Stimulated activated CD8-positive, alpha-beta memory T cell treated with anti-CD3 and anti-CD28 coated beads, Interleukin-15, amount 100 ng/mL, for 48 hours (primary cell): ENCODE results near the gene TLR3.
"Not testable (repeated sequence)": the region's sequence is repeated elsewhere in the genome, so short reads cannot be mapped to it uniquely, and the experiment has no call there.

Experiments used
- DNase-seq, 2 donors: peaks; one replicate each; pipeline ENCODE4 v3.0.0-alpha.2; 2020; ENCODE audit warnings: low read depth in 2 of 2

Gene TLR3

DNA sequence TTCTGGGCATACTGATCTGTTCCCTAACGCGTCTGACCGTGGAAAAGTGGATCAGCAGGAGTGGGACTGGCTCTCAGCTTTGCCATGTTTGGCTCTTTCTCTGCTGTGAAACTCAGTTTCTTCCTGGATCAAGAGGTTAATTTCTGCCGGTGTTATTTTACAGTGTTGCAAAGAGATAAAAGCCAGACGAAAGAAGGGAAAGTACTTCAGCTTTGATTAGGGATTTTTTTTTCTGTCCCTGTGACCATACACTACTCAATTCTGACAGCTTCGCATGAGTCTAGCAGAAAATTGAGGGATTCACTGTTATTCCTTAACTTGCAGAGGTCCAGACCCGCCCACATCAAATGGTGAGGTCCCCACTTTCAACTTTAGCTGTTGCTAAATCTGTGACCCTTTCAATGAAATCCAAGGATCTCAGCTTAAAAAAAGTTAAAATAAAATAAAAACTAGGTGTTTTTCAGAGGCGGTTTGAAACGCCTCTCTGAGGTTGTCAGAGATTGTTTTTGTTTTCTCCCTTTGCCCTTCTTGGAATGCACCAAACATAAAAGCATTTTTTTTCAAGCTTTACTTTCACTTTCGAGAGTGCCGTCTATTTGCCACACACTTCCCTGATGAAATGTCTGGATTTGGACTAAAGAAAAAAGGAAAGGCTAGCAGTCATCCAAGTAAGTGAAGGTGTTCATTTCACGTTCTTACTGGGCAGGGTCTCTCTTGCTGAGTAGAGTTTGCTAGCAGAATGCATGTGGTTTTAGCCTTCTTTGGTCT, at the start of gene TLR3:
TLR3 (plus strand) TSS at position 576 of the 768 bp plus-strand sequence. CDS start 7,464 bp downstream, outside the sequence.
- DNase-seq: no peak

- DNase-seq: no peak
Measured at GRCh38 chr4:186019269-186019668, 49.7 kb upstream of the TLR3 start.

- DNase-seq: no peak
Measured at GRCh38 chr4:186020106-186020792, 48.7 kb upstream of the TLR3 start.

DNA sequence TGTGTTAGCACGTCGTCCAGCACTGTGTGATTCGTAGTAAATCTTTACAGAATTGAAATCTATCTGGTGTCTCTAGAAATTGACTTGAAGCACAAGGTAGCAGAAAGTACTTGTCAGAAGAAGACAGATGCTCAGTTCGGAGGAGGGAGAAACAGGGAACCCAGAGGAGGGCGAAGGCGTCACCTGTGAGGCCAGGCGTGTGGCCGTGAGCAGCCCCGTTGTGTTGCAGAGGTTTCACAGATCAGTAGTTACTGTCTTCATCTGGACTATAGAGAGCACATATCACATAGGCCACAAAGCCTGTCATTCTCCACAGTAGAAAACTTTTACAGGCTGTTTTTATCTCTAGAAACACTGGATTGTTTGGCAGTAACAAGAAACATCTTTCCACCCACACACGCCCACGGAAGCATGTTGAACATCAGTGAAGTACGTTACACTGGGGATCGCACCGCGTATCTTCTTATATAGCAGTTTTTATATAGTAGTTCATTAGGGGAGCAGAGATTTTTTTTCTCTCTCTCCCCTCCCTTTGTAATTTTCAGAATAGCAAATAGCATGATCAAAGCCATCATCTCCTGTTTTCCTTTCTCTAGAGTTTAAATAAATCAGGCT, 48.1 kb upstream of the TLR3 start:
- DNase-seq: no peak

- no peak for DNase-seq
Measured at GRCh38 chr4:186021461-186022167, 47.3 kb upstream of the TLR3 start.

- no peak for DNase-seq
Measured at GRCh38 chr4:186023975-186024374, 45.0 kb upstream of the TLR3 start.

DNA sequence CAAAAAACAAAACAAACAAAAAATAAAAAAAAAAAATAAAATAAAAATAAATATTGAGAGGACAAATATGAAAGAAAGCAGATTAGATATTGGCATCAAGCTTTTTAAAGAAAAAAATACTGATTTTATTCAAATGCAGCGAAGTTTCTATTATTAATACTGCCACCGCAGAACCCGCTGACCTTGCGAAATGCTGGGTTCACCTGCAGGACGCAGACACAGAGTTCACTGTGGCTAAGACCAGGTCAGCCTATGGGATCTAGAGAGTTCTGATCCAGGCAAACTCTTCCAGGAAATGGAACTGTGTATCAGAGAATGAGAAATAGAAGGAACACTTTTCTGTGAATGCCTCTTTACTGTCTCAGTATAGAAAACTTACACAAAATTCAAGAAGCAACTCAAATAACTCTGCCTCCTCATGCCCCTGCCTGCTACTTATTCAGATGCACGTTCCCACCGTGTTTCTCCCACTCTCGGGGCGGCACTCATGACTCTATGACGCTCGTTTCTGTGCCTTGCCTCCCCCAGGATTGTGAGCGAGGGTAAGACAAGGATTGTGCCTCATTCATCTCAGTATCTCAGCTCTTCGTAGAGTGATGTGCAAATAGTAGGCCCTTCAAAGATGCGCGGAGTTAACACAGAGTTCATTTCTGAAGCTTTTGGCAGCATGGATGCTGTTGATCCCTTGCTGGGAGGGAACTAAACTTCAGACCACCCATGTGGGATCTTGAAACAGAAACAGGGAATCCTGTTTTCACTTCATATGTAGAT, 44.1 kb upstream of the TLR3 start:
- no peak for DNase-seq

- DNase-seq: no peak
Measured at GRCh38 chr4:186025408-186025690, 43.6 kb upstream of the TLR3 start.

- DNase-seq: no peak
Measured at GRCh38 chr4:186027405-186027804, 41.6 kb upstream of the TLR3 start.

GRCh38 chr4:186029571-186030398, 39.2 kb upstream of the TLR3 start:
- DNase-seq: no peak

DNA sequence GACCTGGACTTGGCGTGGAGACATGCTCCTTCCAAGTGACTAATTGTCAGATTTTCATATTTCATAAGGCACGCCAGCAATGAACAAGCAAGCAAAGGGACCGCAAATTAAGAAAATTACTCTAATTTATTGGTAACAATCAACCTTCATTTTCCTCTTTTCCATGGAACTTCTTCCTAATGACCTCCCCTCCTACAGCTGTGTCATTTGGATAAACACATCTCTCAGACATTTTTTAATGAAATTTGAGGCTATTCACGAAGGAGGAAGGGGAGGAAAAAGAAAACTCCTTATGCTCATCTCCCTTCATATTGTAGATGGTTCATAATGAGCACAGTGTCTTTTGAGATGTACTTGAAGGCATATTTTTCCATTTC, 38.6 kb upstream of the TLR3 start:
- DNase-seq: no peak

GRCh38 chr4:186030795-186031194, 38.2 kb upstream of the TLR3 start:
- DNase-seq: no peak

- no peak for DNase-seq
Measured at GRCh38 chr4:186032259-186032658, 36.7 kb upstream of the TLR3 start.

DNA sequence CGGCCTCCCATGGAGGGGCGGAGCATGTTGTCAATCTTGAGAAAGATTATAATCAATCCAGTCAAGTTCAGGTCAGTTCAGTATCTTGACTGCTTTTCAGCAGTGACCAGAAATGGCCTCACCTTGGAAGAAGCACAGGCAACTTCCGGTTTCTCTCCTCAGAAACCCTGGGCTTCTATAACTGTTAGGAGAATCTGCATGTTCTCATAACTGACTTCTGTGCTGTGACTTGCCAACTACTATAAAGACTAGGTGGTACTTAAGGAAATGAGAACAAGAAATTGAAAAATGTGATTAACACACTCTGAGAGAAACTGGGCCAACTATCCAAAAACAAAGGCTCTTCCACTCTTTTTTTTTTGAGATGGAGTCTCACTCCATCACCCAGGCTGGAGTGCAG, 35.9 kb upstream of the TLR3 start:
- no peak for DNase-seq

GRCh38 chr4:186034613-186035012, 34.3 kb upstream of the TLR3 start:
- DNase-seq: not testable (repeated sequence)

- no peak for DNase-seq
Measured at GRCh38 chr4:186036976-186037581, 31.9 kb upstream of the TLR3 start.

DNA sequence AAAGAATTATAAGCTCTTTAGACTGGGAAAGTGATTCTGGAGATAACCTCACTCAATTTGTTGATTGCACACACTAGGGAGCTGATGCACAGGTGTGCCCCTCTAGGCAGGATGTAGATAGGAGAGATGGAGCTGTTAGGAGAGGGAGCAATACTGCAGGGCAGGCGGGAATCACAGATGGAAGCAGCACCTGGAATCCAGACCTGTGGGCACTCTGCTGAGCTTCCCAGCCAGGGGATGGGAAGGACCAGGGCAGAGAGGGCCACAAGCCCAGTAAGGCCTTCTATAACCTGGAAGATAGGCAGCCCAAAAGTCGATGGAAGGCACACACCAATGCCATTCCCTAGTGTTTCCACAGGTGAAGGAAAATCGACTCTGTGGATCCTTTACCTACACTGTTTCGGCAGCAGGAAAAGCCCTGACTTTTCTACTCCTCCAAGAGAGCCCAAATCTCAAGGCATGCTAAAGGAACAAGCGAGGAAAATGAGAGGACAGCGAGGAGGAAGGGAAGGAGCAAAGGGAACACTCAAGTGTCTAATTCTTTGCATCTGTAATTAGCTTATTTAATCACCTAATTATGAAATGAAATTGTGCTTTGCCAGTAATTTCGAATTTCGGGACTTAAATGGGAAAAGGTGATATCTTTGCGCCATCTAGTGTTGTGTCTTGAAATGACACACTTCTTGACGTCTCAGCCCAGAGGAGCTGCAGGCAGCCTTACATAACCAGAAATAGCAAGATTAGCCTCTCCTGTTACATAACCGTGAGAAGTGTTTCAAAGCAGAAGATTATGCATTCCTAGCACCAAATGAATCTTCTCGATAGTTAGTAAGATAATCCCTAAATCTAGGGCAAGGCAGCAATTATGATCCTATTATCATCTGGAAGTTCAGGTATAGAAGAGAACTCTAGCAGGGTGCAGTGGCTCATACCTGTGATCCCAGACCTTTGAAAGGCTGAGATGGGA, 31.0 kb upstream of the TLR3 start:
- DNase-seq: no peak

DNA sequence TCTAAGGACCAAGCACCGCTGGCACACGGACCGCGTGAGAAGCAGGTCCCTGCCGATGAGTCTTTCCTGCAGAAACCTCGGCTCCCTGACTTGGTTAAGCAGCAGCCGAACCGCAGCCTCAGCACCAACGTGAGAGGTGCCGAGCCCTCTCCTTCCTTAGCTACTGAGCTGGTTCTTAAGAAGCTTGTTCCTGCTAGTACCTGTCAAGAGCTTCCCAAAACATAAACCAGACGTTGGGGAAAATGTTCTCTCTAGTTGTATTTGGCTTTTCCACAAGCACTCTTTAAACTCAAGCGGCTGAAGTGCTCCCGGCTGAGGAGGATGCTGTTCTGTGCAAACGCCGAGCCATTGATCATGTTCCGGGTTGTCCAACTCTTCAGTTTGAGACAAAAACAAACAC, 29.3 kb upstream of the TLR3 start:
- no peak for DNase-seq

GRCh38 chr4:186040316-186040715, 28.6 kb upstream of the TLR3 start:
- no peak for DNase-seq
